GM15510 (cell line): ENCODE data around the gene ABCA3.

Experiments used
- POLR2A ChIP-seq: IDR thresholded peaks from 3 replicates; pipeline ENCODE4 v1.6.1; 2011; ENCODE audit warnings: borderline replicate concordance; ENCODE audit not compliant: insufficient read length; ENCODE audit errors: extremely low read depth

ABCA3 gene

GRCh38 chr16:2340564-2341455 lies at the start of gene ABCA3:
TSS of gene ABCA3 (minus strand) at chr16:2340728. CDS start at chr16:2326466, 14,262 bp downstream.
- peak; percentile 53 for TF ChIP-seq POLR2A

GRCh38 chr16:2388875-2389433 lies 48.4 kb upstream of the ABCA3 start:
- TF ChIP-seq POLR2A = no peak

- TF ChIP-seq POLR2A = no peak
Observed at GRCh38 chr16:2388139-2388874, 47.8 kb upstream of the ABCA3 start.

DNA sequence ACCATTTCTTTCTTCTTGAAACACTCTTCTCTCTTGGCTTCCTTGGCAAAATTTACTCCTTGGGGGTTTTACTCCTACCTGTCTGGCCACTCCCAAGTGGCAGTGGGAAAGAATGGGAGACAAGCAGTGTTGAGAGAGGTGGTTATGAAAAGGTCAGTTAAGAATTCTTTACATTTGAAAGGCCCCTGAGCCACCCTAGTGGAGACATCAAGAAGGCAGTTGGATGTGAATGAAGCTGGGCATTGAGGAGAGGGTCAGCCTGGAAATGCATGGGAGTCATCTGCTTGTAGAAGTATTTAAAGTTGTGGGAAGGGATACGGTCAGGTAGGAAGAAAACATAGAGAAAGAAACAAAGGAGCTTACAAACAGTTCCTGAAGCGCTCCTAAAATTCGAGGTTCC lies 46.5 kb upstream of the ABCA3 start:
- no peak for TF ChIP-seq POLR2A

DNA sequence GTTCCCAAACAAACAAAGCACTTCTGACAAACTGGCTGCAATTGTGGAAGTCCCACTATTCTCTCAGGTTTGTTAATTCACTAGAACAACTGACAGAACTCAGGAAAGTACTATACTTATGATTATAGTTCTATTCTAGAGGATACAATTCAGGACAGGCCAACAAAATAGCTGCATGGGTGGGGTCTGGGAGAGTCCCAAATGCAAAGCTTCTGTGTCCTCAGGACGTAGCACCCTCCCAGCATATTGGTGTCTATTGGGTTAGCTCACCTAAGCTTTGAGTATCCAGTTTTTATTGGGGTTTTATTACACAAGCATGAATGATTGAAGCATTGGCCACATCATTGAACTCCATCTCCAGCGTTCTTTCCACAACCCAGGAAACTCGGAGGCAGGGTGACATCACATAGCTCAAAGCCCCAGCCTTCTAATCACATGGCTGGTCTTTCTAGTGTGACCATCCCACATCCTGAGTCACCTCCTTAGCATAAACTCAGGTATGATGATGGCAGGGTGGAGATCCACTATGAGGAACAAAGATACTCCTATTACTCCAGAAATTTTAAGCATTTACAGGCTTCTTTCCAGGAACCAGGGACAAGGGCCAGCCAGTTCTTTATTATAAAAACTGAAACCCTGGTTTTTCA lies 44.8 kb upstream of the ABCA3 start:
- TF ChIP-seq POLR2A = no peak

GRCh38 chr16:2384426-2384825 lies 43.9 kb upstream of the ABCA3 start:
- TF ChIP-seq POLR2A = no peak

DNA sequence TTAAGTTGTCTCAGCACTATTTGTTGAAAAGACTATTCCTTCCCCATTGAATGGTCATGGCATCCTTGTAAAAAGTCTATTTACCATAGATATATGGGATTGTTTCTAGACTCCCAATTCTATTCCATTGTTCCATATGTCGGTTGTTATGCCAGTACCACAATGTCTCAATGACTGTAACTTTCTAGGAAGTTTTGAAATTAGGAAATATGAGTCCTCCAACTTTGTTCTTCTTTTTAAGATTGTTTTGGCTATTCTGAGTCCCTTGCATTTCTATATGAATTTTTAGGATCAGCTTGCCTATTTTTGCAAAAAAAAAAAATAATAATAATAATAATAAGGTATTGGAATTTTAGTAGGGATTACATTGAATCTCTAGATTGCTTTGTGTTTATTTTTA lies 43.0 kb upstream of the ABCA3 start:
- no peak for TF ChIP-seq POLR2A

DNA sequence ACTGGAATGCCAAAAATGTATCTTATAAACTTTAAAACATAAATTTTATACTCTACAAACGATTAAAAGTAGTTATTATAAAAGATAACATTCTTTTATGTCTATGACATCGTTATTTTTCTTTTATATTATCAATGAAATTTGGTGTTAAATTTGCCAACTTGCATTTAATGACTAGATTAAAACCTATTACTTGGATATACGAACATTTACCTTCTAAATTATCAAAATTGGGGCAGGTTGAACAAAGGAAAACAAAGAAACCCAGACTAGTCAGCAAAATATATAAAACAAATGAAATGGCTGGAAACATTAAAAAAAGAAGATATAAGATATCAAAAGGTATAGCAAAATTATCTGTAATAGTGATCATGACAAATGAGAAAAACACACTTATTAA lies 34.1 kb upstream of the ABCA3 start:
- no peak for TF ChIP-seq POLR2A

GRCh38 chr16:2373176-2373575 lies 32.6 kb upstream of the ABCA3 start:
- TF ChIP-seq POLR2A = no peak

- TF ChIP-seq POLR2A = no peak
Observed at GRCh38 chr16:2372684-2373083, 32.2 kb upstream of the ABCA3 start.

DNA sequence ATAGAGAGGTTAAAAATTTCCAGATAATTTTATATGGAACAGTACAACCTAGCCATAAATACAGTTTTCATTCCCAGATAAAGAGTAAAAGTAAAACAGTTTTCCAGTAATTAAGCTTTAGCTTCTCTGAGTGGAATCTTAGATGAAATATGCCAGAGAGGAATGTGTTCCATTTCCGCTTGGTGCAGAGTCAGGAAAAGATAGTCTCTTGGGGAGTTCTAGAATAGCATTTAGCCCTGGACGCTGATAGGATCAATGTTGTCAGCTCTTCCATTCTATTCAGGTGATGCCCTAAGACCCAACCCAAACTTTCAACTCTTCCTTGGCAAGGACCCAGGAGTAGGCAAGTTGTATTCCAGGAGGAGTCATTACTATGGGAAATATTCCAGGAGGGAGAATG lies 30.9 kb upstream of the ABCA3 start:
- no peak for TF ChIP-seq POLR2A

DNA sequence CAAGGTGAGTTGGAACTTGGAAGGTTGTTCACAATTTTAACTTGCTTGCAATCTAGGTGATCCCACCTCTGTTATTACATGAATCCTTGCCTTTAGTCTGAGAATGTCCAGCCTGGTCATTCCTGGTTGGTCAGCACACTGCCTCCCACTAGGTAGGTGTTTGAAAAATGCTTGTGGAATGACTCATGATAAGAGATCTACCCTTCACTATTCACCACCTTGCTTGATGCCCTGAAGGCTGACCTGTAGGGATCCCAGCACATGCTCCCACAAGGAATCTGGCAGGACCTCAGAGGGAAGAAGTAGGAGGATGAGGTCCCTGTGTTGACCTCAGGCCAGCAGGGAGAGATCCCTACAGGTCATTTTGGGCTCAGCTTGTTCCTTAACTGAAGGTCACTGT lies 30.2 kb upstream of the ABCA3 start:
- TF ChIP-seq POLR2A = no peak

DNA sequence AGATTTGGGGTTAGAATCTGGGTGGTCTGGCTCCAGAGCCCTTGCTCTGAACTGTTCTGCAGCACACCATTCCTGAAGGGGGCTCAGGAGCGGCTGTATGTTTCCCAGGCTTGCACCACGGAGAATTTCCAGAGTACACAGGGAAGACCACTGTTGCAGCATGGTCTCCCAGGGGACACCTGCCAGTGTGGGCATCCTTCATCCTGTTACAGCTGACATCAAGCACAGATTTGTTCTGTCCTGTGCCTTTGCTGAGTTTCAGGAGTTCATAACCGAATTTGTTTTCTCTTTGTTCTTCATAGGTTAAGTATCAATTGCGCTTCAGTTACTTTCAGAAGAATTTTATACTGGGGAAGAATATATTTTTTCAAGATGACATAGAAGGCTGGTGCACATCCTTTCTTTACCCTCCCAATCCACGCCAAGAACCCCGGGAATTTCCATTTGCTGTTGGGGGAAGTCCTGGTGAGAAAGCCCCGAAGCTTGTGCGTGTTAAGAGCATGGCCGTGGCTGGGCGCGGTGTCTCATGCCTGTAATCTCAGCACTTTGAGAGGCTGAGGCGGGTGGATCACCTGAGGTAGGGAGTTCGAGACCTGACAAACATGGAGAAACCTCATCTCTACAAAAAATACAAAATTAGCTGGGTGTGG lies 26.3 kb upstream of the ABCA3 start:
- TF ChIP-seq POLR2A = no peak
